GM20000 (cell line): ENCODE results near the gene SOX11.

Experiments used
- DNase-seq: peaks from one replicate; pipeline ENCODE4 v3.0.0; 2012; ENCODE audit warnings: low spot score
- CTCF ChIP-seq: IDR thresholded peaks from 2 replicates; pipeline ENCODE4 v1.5.1; 2012; ENCODE audit warnings: mild to moderate bottlenecking, control low read depth; ENCODE audit errors: extremely low read depth, missing control alignments

The SOX11 gene

GRCh38 chr2:5748946-5749345 lies 56.8 kb downstream of the SOX11 start:
- DNase-seq = no peak
- TF ChIP-seq CTCF = no peak

GRCh38 chr2:5749347-5749746 lies 57.2 kb downstream of the SOX11 start:
- no peak for DNase-seq
- TF ChIP-seq CTCF = no peak
